Lower lobe of right lung (tissue), 2 donors: ENCODE measurements around the gene NTM. TPM values are rescaled to one million over a fixed set of nuclear protein-coding genes. Genes with fewer than 3 reads are reported as not detected.

Experiments
- ATAC-seq, 2 donors: fragments of 200-7000 bp; cut with Tn5 transposase; one replicate each; pipeline ENCODE4 v1.9.1; 2020 to 2022; ENCODE audit warnings: mild to moderate bottlenecking in 2 of 2, moderate library complexity in 2 of 2
- DNase-seq: peaks from one replicate; pipeline ENCODE4 v3.0.0-alpha.2; 2020
- H3K27ac ChIP-seq: fragments of 200-600 bp; one replicate; pipeline ENCODE4 v1.8.0; 2022
- H3K27me3 ChIP-seq: fragments of 200-600 bp; one replicate; pipeline ENCODE4 v1.8.0; 2022; ENCODE audit warnings: low read depth
- H3K36me3 ChIP-seq: fragments of 200-600 bp; one replicate; pipeline ENCODE4 v1.8.0; 2022; ENCODE audit warnings: mild to moderate bottlenecking
- H3K4me1 ChIP-seq: fragments of 200-600 bp; one replicate; pipeline ENCODE4 v1.8.0; 2022
- H3K4me3 ChIP-seq: fragments of 200-600 bp; one replicate; pipeline ENCODE4 v1.8.0; 2022; ENCODE audit warnings: mild to moderate bottlenecking
- H3K9me3 ChIP-seq: fragments of 200-600 bp; one replicate; pipeline ENCODE4 v1.8.0; 2022
- CTCF ChIP-seq: fragments of 200-600 bp; IDR thresholded peaks from one replicate; pipeline ENCODE4 v1.8.0; 2022; ENCODE audit warnings: antibody characterized with exemption, mild to moderate bottlenecking
- intact Hi-C: fragments of 100-400 bp; cut with DNase I; formaldehyde crosslinking; loops from one replicate; pipeline ENCODE4 v1.11.0; 2022
- total RNA-seq: library from RNA; stranded (reverse); fragmentation: NEBNext Ultra II Directional; extraction: Animal tissue kit (Norgen Biotek cat#: 25700); gene quantifications from one replicate; pipeline ENCODE4 v1.2.1, GENCODE V29; 2021
- donor health status: DM: no; HTN: yes; CAD: no; lungs with severe emphysema.

The NTM gene
- total RNA-seq, 1 donor from 2014 or later = 2.3 TPM

DNA sequence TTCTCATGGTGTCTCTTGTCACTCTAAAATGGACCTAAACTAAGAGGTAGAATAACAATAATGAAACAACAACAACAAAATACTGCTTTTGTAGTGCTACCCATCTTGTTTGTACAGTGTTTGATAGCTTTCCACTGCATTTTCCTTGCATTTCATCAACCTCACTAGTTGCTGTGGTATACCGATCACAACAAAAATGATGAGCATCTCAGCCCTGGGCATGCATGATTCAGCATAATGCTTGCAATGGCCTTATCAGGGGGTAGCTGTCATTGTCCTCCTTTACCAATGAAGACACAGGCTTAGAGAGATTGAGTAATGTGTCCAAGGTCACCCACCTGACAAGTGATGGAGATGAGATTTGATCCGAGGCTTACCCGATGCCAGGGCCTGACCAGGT, 682.5 kb downstream of the NTM start:
- no peak for TF ChIP-seq CTCF
- DNase-seq (no peak), ATAC-seq (no peak)
- no peak overlapping the region for H3K27ac ChIP-seq
- H3K4me3 ChIP-seq = no peak overlapping the region
- H3K4me1 ChIP-seq = no peaks in the 10 kb centered on the region
- no peaks in the 10 kb centered on the region for H3K27me3 ChIP-seq
- no peaks in the 10 kb centered on the region for H3K36me3 ChIP-seq
- H3K9me3 ChIP-seq = no peaks in the 10 kb centered on the region
- intact Hi-C loops = no loop called here

GRCh38 chr11:132054822-132055221, 684.4 kb downstream of the NTM start:
- ATAC-seq = no peak
- Histone ChIP-seq H3K4me3 (no peak overlapping the region), H3K27ac (no peak overlapping the region), H3K36me3 (no peaks in the 10 kb centered on the region), H3K4me1 (no peaks in the 10 kb centered on the region), H3K27me3 (no peaks in the 10 kb centered on the region), H3K9me3 (no peaks in the 10 kb centered on the region)
- TF ChIP-seq CTCF = no peak
- intact Hi-C loops = no loop called here
- no peak for DNase-seq

DNA sequence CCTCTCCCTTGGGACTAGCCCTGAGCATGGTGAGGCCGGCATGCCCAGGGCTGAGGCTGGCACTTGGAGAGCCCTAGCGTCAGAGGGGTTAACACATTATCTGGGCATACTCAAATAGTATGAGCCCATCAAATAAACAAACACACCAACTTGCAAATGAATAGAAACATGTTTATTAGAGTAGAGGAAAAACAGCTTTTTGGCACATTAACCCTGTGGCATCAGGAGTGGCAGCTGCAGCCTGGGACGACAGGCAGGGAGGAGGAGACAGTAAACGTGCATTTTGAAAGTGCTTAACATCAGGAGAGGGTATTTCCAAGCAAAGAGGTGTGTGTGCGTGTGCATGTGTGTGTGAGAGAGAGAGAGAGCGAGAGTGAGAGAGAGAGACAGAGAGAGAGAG, 684.9 kb downstream of the NTM start:
- Histone ChIP-seq H3K4me1 (no peaks in the 10 kb centered on the region), H3K27ac (no peak overlapping the region), H3K9me3 (no peaks in the 10 kb centered on the region), H3K36me3 (no peaks in the 10 kb centered on the region), H3K27me3 (no peaks in the 10 kb centered on the region), H3K4me3 (no peak overlapping the region)
- intact Hi-C loops = no loop called here
- ATAC-seq (no peak), DNase-seq (no peak)
- no peak for TF ChIP-seq CTCF

DNA sequence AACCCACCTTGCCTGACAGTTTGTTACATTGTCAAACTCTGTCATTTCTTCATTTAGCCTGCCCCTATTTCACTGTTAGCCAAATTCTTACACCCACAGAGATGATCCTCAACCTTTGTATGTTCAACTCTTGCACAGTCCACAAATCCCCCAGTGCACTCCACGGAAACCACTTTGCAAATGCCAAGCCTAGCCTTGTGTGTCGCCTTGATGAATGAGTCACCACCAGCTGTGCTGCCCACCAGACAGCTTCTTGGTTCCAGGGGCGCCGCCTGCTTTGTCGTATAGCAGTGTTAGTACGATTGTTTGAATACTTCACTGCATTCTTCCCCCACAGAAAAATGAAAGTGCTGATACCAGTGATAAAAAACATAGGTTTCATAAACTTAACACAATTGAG, 686.3 kb downstream of the NTM start:
- H3K27me3 ChIP-seq = no peaks in the 10 kb centered on the region
- H3K4me1 ChIP-seq = no peaks in the 10 kb centered on the region
- ATAC-seq (peak in 1 of 2 donors; percentile 45), DNase-seq (no peak)
- peak overlapping the region; percentile 31 for H3K27ac ChIP-seq
- H3K36me3 ChIP-seq = no peaks in the 10 kb centered on the region
- intact Hi-C loops = no loop called here
- no peak for TF ChIP-seq CTCF
- no peak overlapping the region for H3K4me3 ChIP-seq
- no peaks in the 10 kb centered on the region for H3K9me3 ChIP-seq

- H3K27me3 ChIP-seq = no peaks in the 10 kb centered on the region
- H3K36me3 ChIP-seq = no peaks in the 10 kb centered on the region
- intact Hi-C loops = no loop called here
- no peaks in the 10 kb centered on the region for H3K4me1 ChIP-seq
- peak overlapping the region; percentile 31 for H3K27ac ChIP-seq
- H3K4me3 ChIP-seq = no peak overlapping the region
- no peaks in the 10 kb centered on the region for H3K9me3 ChIP-seq
- no peak for TF ChIP-seq CTCF
- no peak for DNase-seq
- ATAC-seq = peak in 1 of 2 donors; percentile 24
These were observed 686.9 kb downstream of the NTM start for GRCh38 chr11:132057266-132057665.
